HFFc6 (cell line): ENCODE results near the gene NYNRIN. TPM values are rescaled to one million over a fixed set of nuclear protein-coding genes. Genes with fewer than 3 reads are reported as not detected.

ENCODE experiments used
- DNase-seq: peaks from one replicate; pipeline ENCODE4 v3.0.0-alpha.2; 2018
- H3K27ac Mint-ChIP-seq: 2 replicates; pipeline ENCODE4 v1.8.0; 2020; ENCODE audit warnings: mild to moderate bottlenecking, mixed read lengths
- H3K27me3 Mint-ChIP-seq: 2 replicates; pipeline ENCODE4 v1.8.0; 2021; ENCODE audit warnings: mild to moderate bottlenecking, moderate library complexity, mixed read lengths; ENCODE audit not compliant: insufficient read depth
- H3K36me3 Mint-ChIP-seq: 2 replicates; pipeline ENCODE4 v1.8.0; 2021; ENCODE audit warnings: low read depth, mixed read lengths
- H3K4me1 Mint-ChIP-seq: 2 replicates; pipeline ENCODE4 v1.8.0; 2020; ENCODE audit warnings: low read depth, mixed read lengths
- H3K4me3 Mint-ChIP-seq: 2 replicates; pipeline ENCODE4 v1.8.0; 2020; ENCODE audit warnings: mild to moderate bottlenecking, moderate library complexity, mixed read lengths
- H3K9me3 Mint-ChIP-seq: 2 replicates; pipeline ENCODE4 v1.8.0; 2020; ENCODE audit warnings: mild to moderate bottlenecking, mixed read lengths
- CTCF ChIP-seq: fragments of 200-600 bp; sonication (generic); IDR thresholded peaks from 2 replicates; pipeline ENCODE4 v1.5.0; 2021; ENCODE audit warnings: antibody characterized with exemption, mild to moderate bottlenecking
- total RNA-seq, 6 experiments: library from RNA; stranded (reverse); fragmentation: NEBNext Ultra II Directional; extraction: Animal tissue kit (Norgen Biotek cat#: 25700); gene quantifications; 2 replicates in 1 of 6; 3 replicates in 5 of 6; pipeline ENCODE4 v1.2.3, GENCODE V29; 2021

NYNRIN gene
- total RNA-seq, 6 experiments from 2014 or later: 3.9 to 6.3 (median 4.1) TPM

- no peak for DNase-seq
- Mint-ChIP-seq H3K9me3 (no peaks in the 10 kb centered on the region), H3K27me3 (peaks cover 5% of the 10 kb centered on the region), H3K4me3 (no peak overlapping the region), H3K36me3 (no peaks in the 10 kb centered on the region), H3K27ac (no peak overlapping the region), H3K4me1 (peaks cover 37% of the 10 kb centered on the region)
- TF ChIP-seq CTCF: no peak
Observed at GRCh38 chr14:24355009-24355408, 43.8 kb upstream of the NYNRIN start.

- peaks cover 4% of the 10 kb centered on the region for H3K27me3 Mint-ChIP-seq
- DNase-seq: no peak
- no peak overlapping the region for H3K27ac Mint-ChIP-seq
- no peak overlapping the region for H3K4me3 Mint-ChIP-seq
- H3K4me1 Mint-ChIP-seq: peaks cover 41% of the 10 kb centered on the region
- no peaks in the 10 kb centered on the region for H3K9me3 Mint-ChIP-seq
- no peaks in the 10 kb centered on the region for H3K36me3 Mint-ChIP-seq
- TF ChIP-seq CTCF: no peak
Observed at GRCh38 chr14:24356208-24356607, 42.6 kb upstream of the NYNRIN start.

- H3K4me3 Mint-ChIP-seq: no peak overlapping the region
- peaks cover 37% of the 10 kb centered on the region for H3K4me1 Mint-ChIP-seq
- no peak overlapping the region for H3K27ac Mint-ChIP-seq
- 0 out of 2 replicates have a peak, but pooled peaks cover 2% of the 10 kb centered on the region for H3K27me3 Mint-ChIP-seq
- no peak for TF ChIP-seq CTCF
- no peaks in the 10 kb centered on the region for H3K36me3 Mint-ChIP-seq
- no peak for DNase-seq
- no peaks in the 10 kb centered on the region for H3K9me3 Mint-ChIP-seq
Observed at GRCh38 chr14:24360281-24360680, 38.5 kb upstream of the NYNRIN start.

- H3K27ac Mint-ChIP-seq: peak overlapping the region; percentile 92
- 0 out of 2 replicates have a peak, but pooled peaks cover 2% of the 10 kb centered on the region for H3K27me3 Mint-ChIP-seq
- no peaks in the 10 kb centered on the region for H3K9me3 Mint-ChIP-seq
- no peak for DNase-seq
- no peak overlapping the region for H3K4me3 Mint-ChIP-seq
- no peaks in the 10 kb centered on the region for H3K36me3 Mint-ChIP-seq
- H3K4me1 Mint-ChIP-seq: peaks cover 47% of the 10 kb centered on the region
- TF ChIP-seq CTCF: no peak
Observed at GRCh38 chr14:24361326-24361725, 37.5 kb upstream of the NYNRIN start.

- H3K27ac Mint-ChIP-seq: peak overlapping the region; percentile 92
- DNase-seq: peak; percentile 78
- H3K27me3 Mint-ChIP-seq: 0 out of 2 replicates have a peak, but pooled peaks cover 2% of the 10 kb centered on the region
- peaks cover 54% of the 10 kb centered on the region for H3K4me1 Mint-ChIP-seq
- peak overlapping the region; percentile 35 for H3K4me3 Mint-ChIP-seq
- H3K9me3 Mint-ChIP-seq: no peaks in the 10 kb centered on the region
- no peak for TF ChIP-seq CTCF
- H3K36me3 Mint-ChIP-seq: no peaks in the 10 kb centered on the region
Observed at GRCh38 chr14:24362241-24362960, 36.4 kb upstream of the NYNRIN start.
